GM19239 (cell line): ENCODE results near the gene SEPTIN7.
A peak's percentile ranks its signal among the peaks of the same experiment; 100 is the strongest.

Source experiments
- DNase-seq: peaks from one replicate; pipeline ENCODE4 v3.0.0; 2011; ENCODE audit warnings: low spot score; ENCODE audit not compliant: insufficient read length
- FAIRE-seq: peaks from 2 replicates; lab custom pipeline; 2011; peaks lifted over from hg19 to GRCh38; lab: Jason Lieb, UNC

Gene SEPTIN7

DNA sequence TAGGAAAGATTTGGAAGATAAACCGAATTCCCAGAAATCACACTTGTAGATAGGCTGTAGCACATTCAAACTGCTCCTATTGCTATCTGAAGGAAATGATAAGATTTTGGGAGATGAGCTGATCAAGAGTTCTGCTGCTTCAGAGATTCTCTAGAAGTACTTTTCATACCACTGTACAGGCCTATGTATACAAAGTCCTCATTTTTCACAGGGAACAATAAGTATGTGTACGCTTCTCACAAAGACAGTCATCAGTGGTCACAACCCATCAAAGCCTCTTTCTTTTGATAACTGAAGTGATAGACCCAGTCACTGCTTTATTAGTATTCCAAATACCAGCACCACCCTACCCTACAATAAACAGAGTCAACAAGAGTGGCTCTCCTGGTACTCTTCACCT is 15.6 kb upstream of the SEPTIN7 start:
- no peak for DNase-seq
- no peak for FAIRE-seq

DNA sequence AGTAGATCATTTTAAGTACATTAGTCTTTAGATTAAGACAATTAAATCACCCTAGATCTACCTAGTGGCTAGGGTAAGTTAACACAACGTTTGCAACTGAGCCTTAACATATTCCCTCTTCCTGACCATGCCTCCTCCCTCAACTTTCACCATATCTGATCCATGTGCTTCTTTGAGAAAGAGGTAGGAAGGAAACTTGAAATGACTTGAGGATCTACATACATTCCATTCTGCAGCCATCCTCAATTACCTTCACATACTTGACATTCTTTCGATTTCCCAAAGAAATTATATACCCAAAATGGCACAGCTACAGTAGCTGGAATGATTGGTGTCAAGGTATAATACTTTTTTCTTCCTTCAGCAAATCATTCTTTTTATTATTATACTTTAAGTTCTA is 12.9 kb upstream of the SEPTIN7 start:
- FAIRE-seq, result no peak
- DNase-seq, result no peak

DNA sequence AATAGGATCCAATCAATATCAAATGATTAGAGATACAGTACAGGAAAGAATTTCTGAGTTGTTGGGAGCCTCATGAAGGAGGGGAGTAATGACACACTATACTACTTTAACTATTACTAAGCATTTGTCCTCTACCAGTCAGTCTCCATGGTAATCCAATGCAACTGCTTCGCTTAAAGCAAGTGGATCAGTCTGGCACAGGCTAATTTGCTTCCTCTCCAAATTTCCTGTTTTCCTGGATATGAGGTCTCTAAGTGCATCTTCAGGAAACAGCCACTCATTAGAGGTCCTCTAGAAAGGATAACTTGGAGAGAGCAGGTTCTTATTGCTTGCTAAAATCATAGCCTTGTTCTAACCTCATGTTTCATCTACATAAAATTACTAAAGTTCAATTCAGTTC is 8.4 kb upstream of the SEPTIN7 start:
- FAIRE-seq (no peak), DNase-seq (no peak)

DNA sequence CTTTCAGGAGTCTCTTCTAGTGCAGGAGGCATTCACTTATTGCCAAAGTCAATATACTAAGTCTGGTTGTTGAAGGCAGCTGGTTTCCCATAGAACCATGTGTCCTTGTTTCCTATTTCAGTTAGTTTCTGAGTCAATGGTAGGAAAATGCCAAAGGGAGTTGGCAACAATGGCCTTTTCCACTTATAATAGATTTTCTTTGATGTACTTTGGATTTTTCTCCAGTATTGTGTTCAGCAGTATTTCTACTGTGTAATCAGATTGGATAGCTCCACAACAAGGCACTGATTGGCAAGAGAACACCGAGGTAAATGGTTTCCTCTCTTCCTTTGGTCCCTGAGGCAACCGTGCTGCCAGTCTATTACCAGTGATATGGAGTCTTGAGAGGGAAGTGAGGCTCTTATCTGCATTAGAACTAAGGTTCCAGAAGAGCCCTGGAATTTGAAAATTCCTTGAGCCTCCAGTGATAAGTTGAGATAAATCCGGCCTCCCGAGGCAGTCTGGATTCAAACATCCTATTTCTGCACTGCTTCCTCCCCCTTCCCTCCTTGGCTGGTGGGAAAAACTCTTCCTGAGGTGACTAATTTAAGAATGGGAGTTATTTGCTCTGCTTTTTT is 7.9 kb upstream of the SEPTIN7 start:
- no peak for FAIRE-seq
- DNase-seq, result no peak

DNA sequence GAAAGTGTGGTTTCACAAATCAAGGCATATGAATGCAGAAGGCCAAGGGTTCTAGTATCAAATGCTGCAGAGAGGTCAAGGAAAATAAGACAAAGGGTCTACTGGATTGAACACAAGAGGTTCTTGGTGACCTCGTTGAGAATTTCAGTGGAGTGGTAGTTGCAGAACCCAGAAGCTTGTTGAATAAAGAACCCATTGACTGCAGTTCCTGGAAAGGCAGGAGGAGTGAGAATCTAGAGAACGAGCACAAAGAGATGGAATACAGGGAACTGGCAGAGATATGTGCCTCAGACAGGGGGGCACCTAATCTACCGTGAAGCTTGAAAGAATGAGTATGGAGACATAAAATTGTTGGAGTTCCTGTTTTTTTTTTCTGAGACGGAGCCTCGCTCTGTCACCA is 3.5 kb upstream of the SEPTIN7 start:
- FAIRE-seq, result no peak
- no peak for DNase-seq

DNA sequence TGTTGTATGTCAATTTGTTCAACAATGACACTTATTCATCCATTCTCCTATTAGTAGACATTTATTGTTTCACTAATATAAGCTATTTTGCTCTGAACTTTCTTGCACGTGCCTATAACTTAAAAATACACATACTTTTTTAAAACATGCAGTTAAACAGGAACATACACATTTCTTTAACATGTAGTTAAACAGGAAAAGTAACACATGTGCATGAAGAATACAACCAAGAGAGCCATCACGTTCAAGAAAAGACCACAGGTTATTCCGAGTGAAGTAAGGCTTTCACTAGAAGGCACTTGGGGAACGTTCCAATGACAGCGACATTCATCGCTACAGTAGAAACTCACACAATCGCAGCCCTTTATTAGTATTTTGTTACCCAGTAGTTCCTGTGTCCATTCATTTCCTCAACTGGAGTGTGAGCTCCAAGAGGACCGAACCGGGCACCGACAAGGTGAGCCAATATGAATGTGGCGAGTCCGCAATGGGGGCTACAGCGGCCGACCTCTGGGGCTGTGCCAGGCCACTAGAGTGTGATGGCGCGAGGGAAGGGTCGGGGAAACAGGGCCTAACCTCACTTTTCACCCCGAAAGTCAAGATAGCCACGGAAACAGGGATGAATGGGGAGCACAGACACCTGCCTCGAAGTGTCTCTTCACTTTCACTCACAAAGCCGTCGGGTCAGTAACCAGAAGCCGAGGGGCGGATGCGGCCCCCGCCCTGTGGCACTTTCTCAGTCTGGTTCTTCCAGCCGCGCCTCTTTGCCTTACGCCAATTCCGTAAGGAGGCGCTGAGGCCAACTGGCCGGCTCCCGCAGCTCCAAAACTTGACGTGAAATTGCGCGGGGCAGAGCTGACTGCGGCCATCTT is 775 bp upstream of the SEPTIN7 start:
- peak; percentile 98 for FAIRE-seq

DNA sequence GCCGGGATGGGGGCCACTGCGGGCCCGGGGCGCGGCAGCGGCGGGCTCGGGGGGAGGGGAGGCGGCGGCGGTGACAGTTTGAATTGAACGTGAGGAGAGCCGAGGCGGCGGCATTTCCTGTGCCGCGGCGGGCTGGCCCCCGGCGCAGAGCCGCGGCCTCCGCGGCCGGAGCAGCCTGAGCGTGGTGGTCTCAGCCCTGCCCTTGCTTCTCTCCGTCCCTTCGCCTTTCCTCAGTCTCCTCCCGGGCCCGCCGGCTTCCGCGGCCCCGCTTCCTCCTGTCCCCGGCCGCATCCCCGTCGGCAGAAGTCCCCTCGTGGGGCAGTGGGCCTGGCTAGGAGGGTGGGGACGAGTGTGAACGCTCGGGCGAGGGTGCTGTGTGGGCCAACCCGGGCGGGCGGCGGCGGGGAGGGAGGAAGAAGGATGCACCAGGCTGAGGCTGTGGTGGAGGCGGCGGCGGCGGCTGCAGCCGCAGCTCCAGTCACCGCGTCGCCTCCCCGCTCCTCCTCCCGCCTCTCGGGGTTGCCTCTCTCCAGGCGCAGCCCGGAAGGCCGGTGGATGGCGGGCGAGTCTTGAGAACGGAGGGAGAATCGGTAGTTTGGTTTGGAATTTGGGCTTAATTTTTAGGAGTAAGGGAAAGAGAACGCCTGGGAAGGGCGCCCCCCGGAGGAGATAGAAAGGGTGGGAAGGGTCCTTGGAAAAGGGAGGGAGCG is 690 bp downstream of the SEPTIN7 start:
- FAIRE-seq, result no peak
- DNase-seq, result peak; percentile 14

More for the DNA sequence above, 775 bp upstream of the SEPTIN7 start:
- DNase-seq, result peak; percentile 40

DNA sequence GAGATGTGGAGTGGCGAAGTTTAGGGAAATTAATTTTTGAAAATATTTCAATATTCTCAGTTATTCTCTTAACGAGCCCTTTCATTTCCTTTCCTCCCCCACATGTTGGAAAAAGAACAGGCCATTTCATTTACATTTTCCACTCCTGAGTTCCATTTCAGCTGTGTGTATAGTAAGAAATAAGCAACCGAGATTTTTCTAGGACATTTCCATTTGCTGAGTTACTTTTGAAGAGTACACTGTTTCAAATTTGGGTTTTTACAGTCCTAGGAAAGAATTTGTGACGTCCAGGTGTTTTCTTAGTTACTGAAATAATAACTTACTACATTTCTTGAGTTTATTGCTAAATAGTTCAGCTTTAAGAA is 1.2 kb downstream of the SEPTIN7 start:
- DNase-seq, result no peak
- peak; percentile 81 for FAIRE-seq

DNA sequence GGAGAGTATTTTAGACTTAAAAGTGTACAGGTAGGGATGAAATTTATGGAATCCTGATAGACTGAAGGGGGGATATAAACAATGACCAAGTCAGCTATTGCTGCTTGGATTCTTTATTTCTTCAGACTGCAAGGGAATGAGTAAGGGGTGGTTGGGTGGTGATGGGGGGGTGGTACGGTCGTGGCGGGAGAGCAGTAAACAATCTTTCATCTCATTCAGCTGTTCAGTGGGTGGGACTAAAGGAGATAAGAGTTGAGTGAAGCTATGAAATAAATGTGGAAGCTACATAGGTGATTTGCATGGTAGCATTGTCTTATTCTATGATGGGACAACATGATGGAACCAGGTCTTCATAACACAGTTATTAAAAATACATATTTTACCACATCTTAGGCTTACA is 1.8 kb downstream of the SEPTIN7 start:
- FAIRE-seq (peak; percentile 58), DNase-seq (no peak)

DNA sequence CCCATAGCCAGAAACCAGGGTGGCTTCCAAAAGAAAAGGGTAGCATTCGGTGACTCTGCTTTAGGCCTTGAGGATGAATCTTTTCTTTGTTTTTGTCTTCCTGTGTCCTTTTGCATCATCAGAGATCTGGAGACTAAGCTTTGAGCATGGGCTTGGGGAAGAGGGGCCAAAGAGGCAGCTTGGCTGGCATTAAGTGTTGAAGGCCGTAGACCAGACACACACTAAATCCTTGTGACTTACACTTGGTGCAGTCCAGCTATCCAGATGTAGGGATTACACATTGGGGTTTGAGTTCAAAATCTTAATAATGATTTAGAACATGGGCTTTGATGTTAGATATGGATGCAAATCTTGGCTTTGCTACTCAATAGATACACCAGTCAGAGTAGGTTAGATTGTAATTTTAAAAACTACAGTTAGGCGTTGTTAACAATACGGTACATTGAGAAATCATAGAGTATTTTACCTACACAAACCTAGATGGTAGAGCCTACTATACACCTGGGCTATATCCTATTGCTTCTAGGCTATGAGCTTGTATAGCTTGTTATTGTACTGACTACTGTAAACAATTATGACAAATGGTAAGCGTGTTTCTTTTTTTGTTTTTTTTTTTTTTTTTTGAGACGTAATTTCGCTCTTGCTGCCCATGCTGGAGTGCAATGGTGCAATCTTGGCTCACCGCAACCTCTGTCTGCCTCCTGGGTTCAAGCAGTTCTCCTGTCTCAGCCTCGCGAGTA is 3.5 kb downstream of the SEPTIN7 start:
- peak; percentile 42 for FAIRE-seq
- no peak for DNase-seq

DNA sequence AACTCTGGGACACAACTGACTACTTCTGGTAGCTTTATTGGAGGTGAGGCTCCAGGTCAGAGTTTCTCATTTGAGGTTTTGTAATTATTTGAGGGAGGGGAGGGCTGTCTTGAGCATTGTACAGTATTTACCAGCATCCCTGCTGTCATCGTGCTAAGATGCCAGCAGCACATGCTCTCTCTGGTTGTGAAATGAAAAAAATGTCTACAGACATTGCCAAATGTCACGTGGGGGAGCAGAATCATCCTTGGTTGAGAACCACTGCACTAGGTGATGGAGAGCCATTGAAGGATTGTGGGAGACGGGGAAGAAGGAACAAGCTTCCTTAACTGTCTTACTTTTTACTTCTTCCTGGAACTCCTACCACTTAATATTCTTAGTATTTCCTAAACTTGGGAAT is 5.0 kb downstream of the SEPTIN7 start:
- DNase-seq (no peak), FAIRE-seq (peak; percentile 85)

DNA sequence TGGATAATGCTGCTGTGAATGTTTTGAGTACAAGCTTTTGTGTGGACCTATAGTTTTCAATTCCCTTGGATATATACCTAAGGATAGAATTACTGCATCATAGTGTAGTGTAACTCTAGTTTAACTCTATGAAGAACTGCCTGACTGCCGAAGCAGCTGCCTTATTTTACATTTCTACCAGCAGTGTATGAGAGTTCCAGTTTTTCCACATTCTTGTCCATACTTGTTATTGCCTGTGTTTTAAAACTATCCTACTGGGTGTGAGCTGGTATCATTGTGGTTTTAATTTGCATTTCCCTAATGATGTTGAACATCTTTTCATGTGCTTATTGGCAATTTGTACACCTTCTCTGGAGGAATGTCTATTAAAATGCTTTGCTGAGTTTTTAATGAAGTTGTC is 15.7 kb downstream of the SEPTIN7 start:
- peak; percentile 21 for FAIRE-seq

DNA sequence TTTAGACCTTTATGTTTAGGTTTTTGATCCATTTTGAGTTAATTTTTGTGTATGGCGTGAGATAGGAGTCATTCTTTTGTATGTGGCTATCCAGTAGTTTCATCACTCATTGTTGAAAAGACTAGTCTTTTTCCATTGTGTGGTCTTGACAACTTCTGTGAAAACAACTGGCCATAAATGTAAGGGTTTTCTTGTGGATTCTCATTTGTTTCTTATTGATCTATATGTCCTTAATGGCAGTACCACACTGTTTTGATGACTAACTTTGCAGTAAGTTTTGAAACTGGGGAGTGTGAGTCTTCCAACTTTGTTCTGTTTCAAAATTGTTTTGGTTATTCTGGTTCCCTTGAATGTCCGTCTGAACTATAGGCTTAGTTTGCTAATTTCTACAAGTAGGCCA is 16.3 kb downstream of the SEPTIN7 start:
- no peak for FAIRE-seq

More for the DNA sequence above, 15.7 kb downstream of the SEPTIN7 start:
- no peak for DNase-seq

DNA sequence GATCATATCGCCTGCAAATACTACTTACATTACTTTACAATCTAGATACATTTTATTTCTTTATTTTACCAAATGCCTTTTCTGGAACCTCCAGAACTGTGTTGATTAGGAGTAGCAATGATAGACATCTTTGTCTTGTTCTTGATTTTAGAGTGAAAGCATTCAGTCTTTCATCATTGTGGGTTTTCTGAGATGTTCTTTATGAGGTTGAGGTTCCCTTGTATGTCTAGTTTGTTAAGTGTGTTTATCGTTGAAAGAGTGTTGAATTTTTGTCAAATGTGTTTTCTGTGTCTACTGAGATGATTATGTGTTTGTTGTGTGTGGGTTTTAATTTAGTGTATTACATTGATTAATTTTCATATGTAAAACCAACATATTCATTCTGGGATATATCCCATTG is 17.1 kb downstream of the SEPTIN7 start:
- FAIRE-seq (no peak), DNase-seq (no peak)

More for the DNA sequence above, 16.3 kb downstream of the SEPTIN7 start:
- no peak for DNase-seq

DNA sequence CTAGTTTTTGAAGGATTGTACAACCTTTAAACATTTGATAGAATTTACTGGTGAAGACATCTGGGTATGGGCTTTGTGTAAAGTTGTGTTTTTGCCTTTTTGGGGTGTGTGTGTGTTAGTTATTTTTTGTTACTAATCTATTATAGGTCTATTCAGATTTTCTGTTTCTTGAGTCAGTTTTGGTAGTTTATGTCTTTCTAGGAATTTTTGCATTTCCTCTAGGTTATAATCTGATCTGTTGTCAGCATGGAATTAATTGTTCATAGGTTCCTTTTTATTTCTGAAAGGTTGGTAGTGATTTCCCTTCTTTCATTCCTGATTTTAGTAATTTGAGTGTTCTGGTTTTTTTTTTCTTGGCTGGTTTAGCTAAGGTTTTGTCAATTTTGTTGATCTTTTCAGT is 17.7 kb downstream of the SEPTIN7 start:
- DNase-seq (no peak), FAIRE-seq (peak; percentile 68)

DNA sequence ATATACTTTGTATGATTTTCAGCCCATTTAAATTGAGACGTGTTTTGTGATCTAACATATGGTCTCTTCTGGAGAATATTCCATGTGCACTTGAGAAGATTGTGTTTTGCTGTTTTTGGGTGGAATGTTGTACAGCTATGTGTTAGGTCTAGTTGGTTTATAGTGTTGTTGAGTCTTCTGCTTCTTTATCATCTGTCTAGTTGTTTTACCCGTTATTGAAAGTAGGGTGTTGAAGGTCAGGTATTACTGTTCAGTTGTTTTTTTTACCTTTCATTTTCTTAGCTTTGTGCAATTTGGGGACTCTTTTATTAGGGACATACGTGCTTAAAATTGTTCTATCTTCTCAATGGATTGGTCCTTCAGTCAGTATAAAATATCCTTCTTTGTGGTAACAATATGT is 18.5 kb downstream of the SEPTIN7 start:
- DNase-seq, result no peak
- FAIRE-seq, result no peak

DNA sequence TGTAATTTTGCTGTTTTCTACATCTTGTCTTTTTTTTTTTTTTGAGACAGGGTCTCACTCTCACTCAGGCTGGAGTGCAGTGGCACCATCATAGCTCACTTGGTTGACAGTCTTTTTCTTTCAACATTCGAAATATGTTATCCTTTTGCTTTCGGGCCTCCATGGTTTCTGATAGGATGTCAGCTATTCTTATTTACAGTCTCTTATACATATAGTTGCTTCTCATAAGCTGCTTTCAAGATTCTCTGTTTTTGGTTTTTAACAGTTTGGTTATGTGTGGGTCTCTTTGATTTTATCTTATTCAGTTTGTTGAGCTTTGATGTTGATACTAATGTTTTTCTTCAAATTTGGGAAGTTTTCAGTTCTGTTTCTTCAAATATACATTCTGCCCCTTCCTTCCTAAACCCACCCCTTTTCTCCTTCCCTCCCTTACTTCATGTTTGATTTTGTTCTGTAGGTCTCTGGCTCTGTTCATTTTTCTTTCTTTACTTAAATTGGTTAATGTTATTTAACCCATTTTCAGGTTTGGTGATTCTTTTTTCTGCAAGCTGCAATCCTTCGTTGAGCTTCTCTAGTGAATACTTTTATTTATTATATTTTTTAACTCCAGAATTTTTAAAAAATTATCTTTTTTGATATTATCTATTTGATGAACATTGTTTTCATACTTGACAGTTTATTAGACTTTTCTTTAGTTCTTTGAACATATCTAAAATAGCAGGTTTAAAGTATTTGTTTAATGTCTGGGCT is 19.3 kb downstream of the SEPTIN7 start:
- no peak for DNase-seq
- FAIRE-seq, result peak; percentile 39

DNA sequence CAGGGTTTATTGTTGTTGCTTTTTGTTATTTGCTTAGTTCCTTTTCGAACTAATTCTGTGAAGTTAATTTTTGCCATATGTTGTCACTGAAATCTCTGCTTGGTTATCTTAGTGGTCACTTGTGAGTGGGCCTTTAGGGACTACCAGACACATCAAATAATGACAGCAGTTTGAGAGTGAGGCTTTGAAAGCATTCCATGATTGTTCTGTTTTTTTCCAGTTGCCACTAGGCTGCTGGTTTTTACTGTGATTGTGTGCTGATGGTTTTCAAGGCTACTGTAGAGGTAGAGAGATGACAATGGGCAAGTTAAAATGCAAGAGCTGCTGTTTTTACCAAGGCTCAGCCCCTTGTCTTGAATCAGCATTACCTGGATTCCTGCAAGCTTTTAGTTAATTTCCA is 20.0 kb downstream of the SEPTIN7 start:
- FAIRE-seq (peak; percentile 11), DNase-seq (no peak)

DNA sequence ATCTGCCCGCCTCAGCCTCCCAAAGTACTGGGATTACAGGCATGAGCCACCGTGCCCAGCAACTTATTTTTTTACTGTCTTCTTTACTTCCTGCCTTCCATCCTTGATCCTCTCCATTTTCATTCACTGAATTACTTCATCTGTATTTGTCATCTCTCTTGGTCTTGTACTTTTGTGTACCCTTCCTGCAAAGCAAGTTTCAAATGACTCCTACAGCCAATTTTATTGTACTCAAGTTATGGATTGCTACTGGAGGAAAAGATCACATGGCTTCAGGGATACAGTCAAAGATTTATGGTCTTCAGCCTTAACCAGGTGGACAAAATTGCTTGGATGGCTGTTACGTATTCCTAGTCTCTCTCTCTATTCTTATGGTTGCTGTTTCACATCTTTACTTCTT is 22.6 kb downstream of the SEPTIN7 start:
- peak; percentile 76 for FAIRE-seq
- DNase-seq, result no peak

DNA sequence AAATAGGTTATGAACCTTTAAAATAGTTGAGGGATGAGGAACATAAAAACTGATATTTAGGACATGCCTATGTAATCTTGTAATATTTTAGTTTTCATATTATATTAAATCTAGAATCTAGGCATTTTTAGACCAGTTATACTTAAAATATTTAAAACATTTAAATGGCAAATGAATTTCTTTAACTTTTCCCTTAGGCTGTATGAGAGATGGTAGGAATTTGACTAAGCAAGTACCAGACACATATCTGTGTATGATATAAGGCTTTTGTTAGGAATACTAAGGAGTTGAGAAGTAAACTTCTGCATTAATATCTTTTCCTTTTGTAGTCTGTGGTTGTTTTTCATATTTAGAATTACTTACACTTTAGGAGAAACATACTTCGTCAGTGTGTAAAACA is 25.1 kb downstream of the SEPTIN7 start:
- DNase-seq (no peak), FAIRE-seq (no peak)
